HG03442 (cell line): ENCODE results near the gene ZNF423.

Source experiments
- ATAC-seq: cut with Tn5 transposase; IDR thresholded peaks from one replicate; pipeline ENCODE4 v1.9.1; 2021; ENCODE audit warnings: mild to moderate bottlenecking, moderate library complexity; ENCODE audit not compliant: unreplicated experiment

Gene ZNF423

GRCh38 chr16:49632795-49633184 is 223.1 kb downstream of the ZNF423 start:
- ATAC-seq = no peak

GRCh38 chr16:49632086-49632794 is 223.7 kb downstream of the ZNF423 start:
- no peak for ATAC-seq

- no peak for ATAC-seq
These were observed 224.5 kb downstream of the ZNF423 start for GRCh38 chr16:49631187-49632041.

- no peak for ATAC-seq
These were observed 225.1 kb downstream of the ZNF423 start for GRCh38 chr16:49630783-49631182.

- no peak for ATAC-seq
These were observed 226.1 kb downstream of the ZNF423 start for GRCh38 chr16:49629851-49630250.

- ATAC-seq = no peak
These were observed 227.8 kb downstream of the ZNF423 start for GRCh38 chr16:49628148-49628547.

- no peak for ATAC-seq
These were observed 230.4 kb downstream of the ZNF423 start for GRCh38 chr16:49625311-49626065.

- ATAC-seq = no peak
These were observed 232.2 kb downstream of the ZNF423 start for GRCh38 chr16:49623501-49624266.

- no peak for ATAC-seq
These were observed 233.2 kb downstream of the ZNF423 start for GRCh38 chr16:49622421-49623402.

- no peak for ATAC-seq
These were observed 233.9 kb downstream of the ZNF423 start for GRCh38 chr16:49622084-49622390.

- no peak for ATAC-seq
These were observed 234.4 kb downstream of the ZNF423 start for GRCh38 chr16:49621241-49622083.

GRCh38 chr16:49620869-49621240 is 235.1 kb downstream of the ZNF423 start:
- ATAC-seq = no peak

GRCh38 chr16:49620158-49620868 is 235.6 kb downstream of the ZNF423 start:
- ATAC-seq = no peak

- no peak for ATAC-seq
These were observed 236.1 kb downstream of the ZNF423 start for GRCh38 chr16:49619811-49620157.

- no peak for ATAC-seq
These were observed 237.0 kb downstream of the ZNF423 start for GRCh38 chr16:49618955-49619354.

GRCh38 chr16:49617710-49618330 is 238.1 kb downstream of the ZNF423 start:
- ATAC-seq = no peak

- ATAC-seq = no peak
These were observed 238.8 kb downstream of the ZNF423 start for GRCh38 chr16:49617016-49617629.
